Left lobe of liver (tissue), 2 donors: ENCODE data around the gene PICK1. TPM values are rescaled to one million over a fixed set of nuclear protein-coding genes. Genes with fewer than 3 reads are reported as not detected.

Experiments used
- ATAC-seq: fragments of 200-7000 bp; cut with Tn5 transposase; one replicate; pipeline ENCODE4 v1.9.1; 2020; ENCODE audit warnings: mild to moderate bottlenecking, moderate library complexity
- DNase-seq: peaks from one replicate; pipeline ENCODE4 v3.0.0-alpha.2; 2020; ENCODE audit warnings: low spot score
- total RNA-seq: library from RNA; stranded (reverse); gene quantifications from one replicate; pipeline ENCODE4 v1.2.1, GENCODE V29; 2021
- donor health status: DM: no; HTN: no; CAD: no; lungs with moderate emphysema.
- donor health status: DM: no; HTN: yes; CAD: no.

The PICK1 gene
- total RNA-seq, 1 donor from 2014 or later: 16.8 TPM

- ATAC-seq (no peak), DNase-seq (no peak)
These were observed 29.0 kb downstream of the PICK1 start for GRCh38 chr22:38086001-38086845.

DNA sequence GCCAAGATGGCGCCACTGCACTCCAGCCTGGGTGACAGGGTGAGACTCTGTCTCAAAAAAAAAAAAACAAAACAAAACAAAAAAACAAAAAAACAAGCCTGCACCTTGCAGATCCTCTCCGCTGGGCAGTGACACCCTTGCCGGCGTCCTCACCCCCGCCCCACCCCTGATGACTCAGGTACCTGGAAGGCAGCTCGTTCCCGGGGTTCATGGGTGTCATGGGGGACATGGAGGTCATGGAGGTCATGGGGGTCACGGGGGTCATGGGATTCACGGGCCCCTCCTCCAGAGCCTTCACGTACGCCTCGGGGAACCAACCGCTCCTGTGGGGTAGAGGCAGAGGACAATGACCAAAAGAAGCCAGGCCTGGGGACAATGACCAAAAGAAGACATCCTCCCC lies 29.7 kb downstream of the PICK1 start:
- DNase-seq (no peak), ATAC-seq (no peak)

GRCh38 chr22:38087855-38088254 lies 30.7 kb downstream of the PICK1 start:
- DNase-seq: no peak
- ATAC-seq: no peak

DNA sequence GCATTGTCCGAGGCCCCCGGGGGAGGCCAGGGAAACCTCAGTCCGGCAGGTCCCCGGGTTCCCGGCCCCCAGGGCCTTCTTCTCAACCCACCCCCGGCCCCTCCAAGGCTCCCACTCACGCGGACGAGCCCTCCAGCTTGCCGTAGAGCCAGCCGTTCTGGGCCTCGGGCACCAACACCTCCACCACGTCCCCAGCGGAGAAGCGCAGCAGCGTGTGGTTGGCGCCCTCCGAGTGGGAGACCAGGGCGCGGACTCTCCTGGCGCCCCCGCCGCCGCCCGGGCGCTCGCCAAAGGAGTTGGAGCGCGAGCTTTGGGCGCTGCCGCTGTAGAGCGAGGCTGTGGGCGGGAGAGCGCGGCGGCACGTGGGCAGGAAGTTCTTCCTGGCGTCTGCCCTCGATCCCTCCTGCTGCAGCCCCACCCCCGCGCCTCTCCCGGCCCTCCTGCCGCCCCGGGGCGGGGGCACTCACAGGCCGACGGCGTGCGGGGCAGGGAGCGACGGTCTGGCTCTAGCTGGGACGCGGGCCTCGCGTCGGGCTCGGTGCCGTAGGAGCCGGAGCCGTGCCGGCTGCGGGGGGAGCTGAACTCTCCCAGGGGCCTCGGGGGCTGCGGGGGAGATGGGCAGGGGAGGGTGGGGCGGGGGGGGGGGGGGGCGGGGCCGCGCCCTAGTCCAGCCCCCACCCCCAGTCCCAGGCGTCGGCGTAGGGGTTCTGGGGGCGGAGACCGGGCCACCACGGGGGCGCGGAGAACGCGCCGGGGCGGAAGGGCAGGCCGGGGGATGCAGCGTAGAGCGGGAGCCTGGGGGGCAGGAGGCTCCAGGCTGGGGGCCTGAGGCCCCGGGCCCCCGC lies 31.6 kb downstream of the PICK1 start:
- DNase-seq (no peak), ATAC-seq (no peak)

DNA sequence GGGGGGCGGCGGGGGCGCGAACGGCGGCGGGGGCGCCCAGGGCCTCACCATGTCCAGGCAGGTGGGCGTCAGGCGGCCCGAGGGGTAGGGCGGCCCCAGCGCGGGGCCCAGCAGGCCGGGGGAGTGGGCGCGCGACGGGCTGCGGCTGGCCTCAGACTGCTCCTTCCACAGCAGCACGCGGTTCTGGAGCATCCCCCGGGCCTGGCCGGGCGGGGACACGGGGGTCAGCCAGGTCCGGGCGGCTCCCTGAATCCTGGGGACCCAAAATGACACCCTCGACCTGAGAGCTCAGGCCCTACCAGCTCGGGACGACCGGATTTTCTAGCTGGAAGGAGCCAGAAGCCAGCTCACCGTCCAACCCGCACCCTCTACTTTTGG lies 32.3 kb downstream of the PICK1 start:
- no peak for DNase-seq
- ATAC-seq: no peak

- ATAC-seq: no peak
These were observed 39.9 kb downstream of the PICK1 start for GRCh38 chr22:38097058-38097457.

GRCh38 chr22:38097557-38098409 lies 40.6 kb downstream of the PICK1 start:
- ATAC-seq (no peak), DNase-seq (no peak)

More at GRCh38 chr22:38097058-38097457, 39.9 kb downstream of the PICK1 start:
- no peak for DNase-seq

DNA sequence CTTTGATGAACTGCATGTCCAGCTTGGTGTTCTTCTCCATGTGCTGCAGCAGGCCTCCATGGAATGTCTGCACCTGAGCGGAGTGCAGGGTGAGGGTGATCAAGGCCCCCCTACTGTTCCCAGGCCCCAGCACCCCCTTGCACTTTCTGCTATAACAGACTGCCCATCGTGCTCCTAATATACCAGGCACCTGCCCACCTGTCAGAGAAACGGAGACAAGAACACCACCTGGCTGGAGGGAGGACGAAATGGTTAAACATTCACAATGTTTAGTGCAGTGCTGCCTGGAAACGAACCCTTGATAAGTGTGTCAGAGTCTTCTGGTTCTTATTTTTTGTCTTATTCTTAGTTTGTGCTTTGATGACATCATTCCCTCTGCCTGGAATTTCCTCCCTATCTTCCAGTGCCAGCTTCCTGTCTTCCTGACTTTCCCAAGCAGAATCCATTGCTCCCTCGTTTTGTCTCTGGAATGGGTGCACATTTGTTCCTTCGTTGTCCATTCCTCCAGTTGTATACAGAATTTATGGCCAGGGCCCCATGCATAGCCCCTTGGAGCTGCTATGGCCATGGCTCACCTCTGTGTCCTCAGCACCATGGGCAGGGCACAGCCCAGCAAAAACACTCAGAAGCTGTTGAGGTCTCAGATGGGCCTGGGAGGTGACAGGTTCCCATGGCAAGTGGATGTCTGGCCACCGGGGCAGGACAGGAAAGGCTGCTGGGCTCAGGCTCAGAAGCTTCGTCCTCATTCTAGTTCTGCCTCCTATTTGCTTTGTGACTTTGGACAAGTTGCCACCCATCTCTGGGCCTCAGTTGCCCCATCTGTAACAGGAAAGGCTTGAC lies 41.4 kb downstream of the PICK1 start:
- no peak for DNase-seq
- no peak for ATAC-seq

DNA sequence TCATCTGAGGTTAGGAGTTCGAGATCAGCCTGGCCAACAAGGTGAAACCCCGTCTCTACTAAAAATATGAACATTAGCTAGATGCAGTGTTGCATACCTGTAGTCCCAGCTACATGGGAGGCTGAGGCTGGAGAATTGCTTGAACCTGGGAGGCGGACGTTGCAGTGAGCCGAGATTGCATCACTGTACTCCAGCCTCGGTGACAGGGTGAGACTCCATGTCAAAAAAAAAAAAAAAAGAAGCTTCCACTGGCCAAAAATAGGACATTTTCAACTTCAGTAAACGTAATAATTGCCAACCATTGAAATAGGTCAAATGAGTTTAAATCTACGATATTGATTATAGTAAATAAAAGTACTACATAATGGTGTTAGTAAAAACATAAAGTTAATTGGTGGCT lies 46.4 kb downstream of the PICK1 start:
- no peak for DNase-seq
- ATAC-seq: no peak

DNA sequence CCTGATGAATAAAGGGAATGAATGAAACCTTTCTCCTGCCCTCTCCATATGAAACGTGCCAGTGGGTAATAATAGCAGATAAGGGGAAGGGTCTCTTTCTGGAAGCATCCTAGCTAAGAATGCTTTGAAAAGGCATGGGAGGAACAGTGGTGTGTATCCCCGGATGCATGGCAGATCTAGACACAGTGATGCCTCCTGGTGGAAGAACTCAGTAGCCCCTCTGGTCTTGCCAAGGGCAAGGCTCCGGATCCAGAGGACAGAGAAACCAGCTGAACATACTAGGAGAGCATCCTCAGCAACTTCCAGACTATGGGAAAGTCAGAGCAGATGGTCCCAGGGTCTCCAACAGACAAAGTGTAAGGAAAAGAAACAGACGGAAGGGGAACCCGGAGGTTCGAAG lies 46.9 kb downstream of the PICK1 start:
- no peak for DNase-seq
- ATAC-seq: no peak

GRCh38 chr22:38106814-38107578 lies 49.8 kb downstream of the PICK1 start:
- ATAC-seq: peak; percentile 2
- no peak for DNase-seq

DNA sequence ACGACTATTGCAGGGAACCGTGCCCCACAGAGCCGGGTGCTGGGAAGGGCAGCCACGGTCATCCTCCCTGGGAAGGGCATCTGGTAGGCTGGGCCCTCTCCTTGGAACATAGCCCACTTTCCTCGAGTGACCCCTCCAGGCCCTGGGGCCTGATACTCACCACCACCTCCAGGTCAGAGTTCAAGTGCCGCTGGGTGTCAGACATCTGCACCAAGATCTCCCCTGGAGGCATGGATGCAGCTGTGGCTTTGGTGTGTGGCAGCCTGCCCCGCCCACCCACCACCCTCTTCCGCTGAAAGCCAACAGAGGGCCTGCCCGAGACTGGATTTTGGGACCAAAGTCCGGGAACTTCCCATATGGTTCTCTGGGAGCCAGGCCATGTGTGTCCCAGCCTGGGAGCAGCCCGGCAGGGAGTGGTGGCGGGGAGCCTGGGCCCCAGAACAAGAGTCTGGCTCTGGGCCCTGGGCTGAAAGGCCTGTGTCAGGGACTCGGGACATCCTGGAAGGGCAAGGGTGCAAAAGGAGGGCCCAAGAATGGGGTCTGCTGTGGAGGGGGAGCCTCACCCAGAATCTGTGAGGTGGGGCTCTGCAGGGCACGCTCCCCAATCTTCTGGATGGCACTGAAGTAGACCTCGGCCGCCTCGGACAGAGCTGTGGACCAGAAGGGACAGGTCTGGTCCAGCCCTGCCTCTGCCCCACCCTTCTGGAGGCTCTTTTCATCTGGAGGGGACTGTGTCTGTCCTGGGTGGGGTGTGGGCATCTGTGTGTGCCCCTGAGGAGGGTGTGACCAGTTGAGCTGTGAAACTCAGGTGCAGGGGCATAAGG lies 50.7 kb downstream of the PICK1 start:
- DNase-seq (peak; percentile 86), ATAC-seq (peak; percentile 88)

DNA sequence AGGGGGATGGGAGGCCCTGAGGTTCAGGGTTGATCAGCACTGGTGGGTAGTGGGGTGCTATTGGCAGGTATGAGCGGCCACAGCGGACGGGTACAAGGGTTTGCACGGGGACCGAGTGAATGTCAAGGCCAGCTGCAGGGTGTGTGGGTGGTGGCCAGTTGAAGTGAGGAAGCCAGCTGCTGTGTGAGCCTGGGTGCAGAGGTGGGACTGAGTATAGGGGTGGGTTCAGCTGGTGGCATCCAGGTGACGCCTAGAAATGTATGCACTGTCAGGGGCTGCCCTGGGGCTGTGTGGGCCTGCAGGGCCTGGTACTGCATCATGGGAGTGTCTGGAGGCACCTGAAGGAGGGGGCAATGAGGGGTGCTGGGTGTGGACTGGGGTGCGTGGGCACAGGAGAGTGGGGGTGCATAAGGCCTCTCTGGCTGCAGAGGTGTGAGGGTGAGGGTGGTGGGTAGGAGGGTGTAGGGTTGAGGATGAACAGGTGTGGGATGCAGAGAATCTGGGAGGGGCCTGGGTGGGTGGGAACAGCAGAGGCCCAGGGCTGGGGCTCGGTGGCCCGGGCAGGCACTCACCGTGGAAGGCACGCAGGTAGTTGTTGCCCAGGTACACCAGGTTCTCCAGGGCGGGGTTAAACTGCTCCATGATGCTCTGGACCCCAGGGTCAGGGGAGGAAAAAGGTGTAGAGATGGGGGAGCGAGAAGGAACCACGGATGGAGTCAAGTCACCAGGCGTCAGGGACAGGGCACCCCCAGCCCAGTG lies 51.5 kb downstream of the PICK1 start:
- DNase-seq: no peak
- peak; percentile 3 for ATAC-seq

DNA sequence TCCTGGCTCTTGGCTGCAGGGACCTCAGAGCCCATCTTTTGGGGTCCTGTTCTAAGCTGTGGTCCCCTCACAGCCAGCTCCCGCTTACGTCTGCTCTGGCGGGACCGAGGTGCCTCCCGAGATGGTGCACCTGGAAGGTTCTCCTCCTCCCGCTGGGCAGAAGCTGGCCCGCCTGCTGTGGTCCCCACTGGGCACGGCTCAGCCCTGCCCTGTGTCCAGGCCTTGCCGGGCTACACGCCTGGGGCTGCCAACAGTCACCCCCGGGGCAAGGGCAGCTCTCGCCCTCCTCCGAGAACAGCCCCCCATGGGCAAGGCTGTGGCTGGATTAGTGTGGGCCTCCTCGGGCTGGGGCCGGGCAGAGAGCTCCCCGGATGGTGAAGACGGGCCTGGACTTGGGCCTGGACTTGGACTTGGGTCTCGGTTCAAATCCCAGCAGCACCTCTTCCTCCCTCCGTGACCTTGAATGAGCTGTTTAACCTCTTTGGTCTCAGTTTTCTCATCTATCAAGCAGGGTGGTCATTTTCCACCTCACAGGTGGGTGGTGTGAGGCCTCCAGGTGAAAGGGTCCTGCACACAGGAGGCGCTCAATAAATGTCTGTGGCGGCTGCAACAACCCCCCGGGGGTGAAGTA lies 52.3 kb downstream of the PICK1 start:
- no peak for DNase-seq
- no peak for ATAC-seq

DNA sequence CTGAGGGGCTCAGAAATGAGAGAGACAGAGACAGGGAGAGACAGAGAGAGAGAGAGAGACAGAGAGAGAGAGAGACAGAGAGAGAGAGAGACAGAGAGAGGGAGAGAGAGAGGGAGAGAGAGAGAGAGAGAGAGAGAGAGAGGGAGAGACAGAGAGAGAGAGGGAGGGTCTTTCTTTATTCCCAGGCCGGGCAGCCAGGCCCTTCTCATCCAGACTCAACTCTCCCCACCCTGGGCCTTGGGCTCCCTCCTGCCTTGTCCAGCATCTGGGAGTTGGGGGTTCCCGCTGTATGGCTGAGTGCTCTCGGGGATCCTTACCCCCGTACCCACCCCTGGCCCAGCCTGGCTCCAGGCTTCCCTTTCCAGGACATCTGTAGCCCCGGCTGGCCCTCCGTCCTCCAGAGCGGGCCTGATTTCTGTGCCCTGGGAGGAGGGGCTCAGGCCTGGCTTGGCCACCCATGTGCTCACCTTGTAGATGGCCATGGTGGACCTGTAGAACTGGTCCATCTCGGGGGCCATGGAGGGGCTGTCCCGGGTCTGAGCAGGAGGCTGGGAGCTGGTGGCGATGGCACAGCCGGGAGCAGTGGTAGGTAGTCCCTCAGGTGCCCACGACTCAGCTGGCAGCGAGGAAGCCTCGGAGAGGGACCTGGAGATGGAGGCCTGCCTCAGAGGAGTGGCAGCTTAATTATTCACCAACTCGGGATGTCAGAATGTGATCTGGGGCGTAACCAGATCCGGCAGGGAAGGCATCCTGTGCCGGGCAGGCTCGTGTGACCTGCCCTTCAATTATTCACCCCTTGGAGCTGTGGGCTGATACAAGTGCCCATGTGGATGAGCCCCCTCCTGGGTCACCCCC lies 53.0 kb downstream of the PICK1 start, which contains the start of gene BAIAP2L2:
BAIAP2L2 (minus strand) TSS at position 677 of the 855 bp plus-strand sequence; CDS start at position 518, 159 bp downstream.
- DNase-seq: no peak
- no peak for ATAC-seq
